ENCODE results near the gene ANK3. TPM values are rescaled to one million over a fixed set of nuclear protein-coding genes. Genes with fewer than 3 reads are reported as not detected.

Gene ANK3
- total and polyA plus RNA-seq, 4 donors, result 101 to 318 (median 146) TPM

DNA sequence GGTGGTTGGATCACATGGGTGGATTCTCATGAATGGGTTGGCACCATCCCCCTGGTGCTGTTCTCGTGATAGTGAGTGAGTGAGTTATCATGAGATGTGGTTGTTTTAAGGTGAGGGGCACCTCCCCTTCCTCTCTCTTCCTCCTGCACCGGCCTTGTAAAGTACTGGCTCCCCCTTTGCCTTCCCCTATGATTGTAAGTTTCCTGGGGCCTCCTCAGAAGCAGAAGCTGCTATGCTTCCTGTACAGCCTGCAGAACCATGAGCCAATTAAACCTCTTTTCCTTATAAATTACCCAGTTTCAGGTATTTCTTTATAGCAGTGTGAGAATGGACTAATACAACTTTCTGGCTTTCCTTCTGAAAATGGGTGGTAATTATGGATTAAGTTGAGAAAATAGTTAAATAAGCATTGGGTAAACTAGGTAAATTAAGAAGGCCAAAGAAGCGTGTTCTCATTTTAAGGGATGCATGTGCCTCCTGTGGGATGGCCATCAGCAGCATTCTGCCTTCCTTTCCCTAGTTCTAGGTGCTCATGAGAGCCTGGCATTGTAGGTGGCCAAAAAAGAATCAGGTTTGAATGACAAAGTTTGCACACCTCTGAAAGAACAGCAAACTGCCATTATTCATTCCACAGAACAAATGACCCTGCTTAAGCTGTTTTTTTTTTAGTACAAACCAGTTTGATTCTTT lies 242.0 kb downstream of the ANK3 start:
- WGBS (ENCODE audit: insufficient coverage), result 100% methylated on average over 1 of the region's 3 CpGs

DNA sequence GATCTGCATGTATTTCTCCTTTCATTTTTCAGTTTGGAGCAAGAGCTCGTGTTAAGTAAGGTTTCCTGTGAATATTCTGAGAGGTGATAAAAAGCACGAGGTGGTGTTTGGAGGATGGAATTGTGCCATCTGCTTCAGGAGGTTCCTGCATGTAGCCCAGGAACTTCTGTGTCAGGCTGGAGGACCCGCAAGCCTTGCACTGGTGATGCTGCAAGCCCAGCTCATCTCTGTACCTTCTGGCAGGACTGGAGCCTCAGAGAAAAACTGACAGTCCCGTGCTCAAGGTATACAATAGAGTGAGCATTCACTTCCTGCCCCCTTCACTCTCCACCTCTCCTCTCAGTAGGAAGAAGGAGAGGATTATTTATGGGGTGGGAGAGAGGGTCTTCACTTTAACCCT lies 242.7 kb downstream of the ANK3 start:
- Histone ChIP-seq H3K27ac (ENCODE audit: low read depth, low read length) (no peak overlapping the region), H3K4me3 (ENCODE audit: low read depth, low read length) (no peak overlapping the region), H3K36me3 (ENCODE audit: control insufficient read depth, insufficient read depth, low read length) (peaks cover 4% of the 10 kb centered on the region), H3K4me1 (ENCODE audit: control insufficient read depth, insufficient read depth, low read length) (no peaks in the 10 kb centered on the region), H3K27me3 (ENCODE audit: control insufficient read depth, insufficient read depth, low read length) (no peaks in the 10 kb centered on the region), H3K9me3 (ENCODE audit: control insufficient read depth, insufficient read depth, low read length) (no peaks in the 10 kb centered on the region)
- 81% methylated on average over 2 of the region's 4 CpGs for WGBS (ENCODE audit: insufficient coverage)
- peak in 1 of 6 donors; percentile 48 for DNase-seq (ENCODE audit: low read depth in 4 of 6, low spot score in 6 of 6)

More for the DNA sequence above, 242.0 kb downstream of the ANK3 start:
- Histone ChIP-seq H3K4me3 (ENCODE audit: low read depth, low read length) (no peak overlapping the region), H3K27ac (ENCODE audit: low read depth, low read length) (no peak overlapping the region), H3K4me1 (ENCODE audit: control insufficient read depth, insufficient read depth, low read length) (no peaks in the 10 kb centered on the region), H3K9me3 (ENCODE audit: control insufficient read depth, insufficient read depth, low read length) (no peaks in the 10 kb centered on the region), H3K36me3 (ENCODE audit: control insufficient read depth, insufficient read depth, low read length) (peaks cover 4% of the 10 kb centered on the region), H3K27me3 (ENCODE audit: control insufficient read depth, insufficient read depth, low read length) (no peaks in the 10 kb centered on the region)
- no peak for DNase-seq (ENCODE audit: low read depth in 4 of 6, low spot score in 6 of 6)

GRCh38 chr10:60144099-60144498 lies 245.6 kb downstream of the ANK3 start:
- no peak overlapping the region for H3K27ac ChIP-seq (ENCODE audit: low read depth, low read length)
- peaks cover 3% of the 10 kb centered on the region for H3K4me1 ChIP-seq (ENCODE audit: control insufficient read depth, insufficient read depth, low read length)
- H3K27me3 ChIP-seq (ENCODE audit: control insufficient read depth, insufficient read depth, low read length), result no peaks in the 10 kb centered on the region
- H3K9me3 ChIP-seq (ENCODE audit: control insufficient read depth, insufficient read depth, low read length), result no peaks in the 10 kb centered on the region
- no CpG with 5 or more reads among the region's 3 CpGs for WGBS (ENCODE audit: insufficient coverage)
- DNase-seq (ENCODE audit: low read depth in 4 of 6, low spot score in 6 of 6), result no peak
- no peaks in the 10 kb centered on the region for H3K36me3 ChIP-seq (ENCODE audit: control insufficient read depth, insufficient read depth, low read length)
- no peak overlapping the region for H3K4me3 ChIP-seq (ENCODE audit: low read depth, low read length)

DNA sequence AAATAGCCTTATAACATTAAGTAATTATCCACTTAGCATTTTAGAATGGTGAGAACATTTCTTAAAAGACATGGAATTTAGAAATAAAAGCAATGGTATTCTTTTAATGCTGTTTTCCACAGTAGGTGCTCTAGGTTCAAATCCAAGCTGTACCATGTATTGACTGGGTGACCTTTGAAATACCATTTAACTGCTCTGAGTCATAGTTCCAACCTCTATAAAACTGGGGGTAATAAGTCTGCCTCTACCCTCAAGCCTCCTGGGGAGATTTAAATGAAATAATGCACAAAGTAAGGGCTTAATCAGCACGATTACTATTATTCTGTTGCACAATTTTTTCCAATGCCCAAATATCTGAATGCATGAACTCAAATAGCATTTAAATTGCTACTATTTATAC lies 246.9 kb downstream of the ANK3 start:
- no CpG with 5 or more reads among the region's 1 CpG for WGBS (ENCODE audit: insufficient coverage)
- no peaks in the 10 kb centered on the region for H3K27me3 ChIP-seq (ENCODE audit: control insufficient read depth, insufficient read depth, low read length)
- H3K27ac ChIP-seq (ENCODE audit: low read depth, low read length), result no peak overlapping the region
- H3K4me1 ChIP-seq (ENCODE audit: control insufficient read depth, insufficient read depth, low read length), result peaks cover 3% of the 10 kb centered on the region
- DNase-seq (ENCODE audit: low read depth in 4 of 6, low spot score in 6 of 6), result no peak
- no peak overlapping the region for H3K4me3 ChIP-seq (ENCODE audit: low read depth, low read length)
- H3K9me3 ChIP-seq (ENCODE audit: control insufficient read depth, insufficient read depth, low read length), result no peaks in the 10 kb centered on the region
- H3K36me3 ChIP-seq (ENCODE audit: control insufficient read depth, insufficient read depth, low read length), result no peaks in the 10 kb centered on the region

GRCh38 chr10:60141896-60142559 lies 247.6 kb downstream of the ANK3 start:
- H3K27ac ChIP-seq (ENCODE audit: low read depth, low read length), result no peak overlapping the region
- H3K9me3 ChIP-seq (ENCODE audit: control insufficient read depth, insufficient read depth, low read length), result no peaks in the 10 kb centered on the region
- DNase-seq (ENCODE audit: low read depth in 4 of 6, low spot score in 6 of 6), result no peak
- H3K4me3 ChIP-seq (ENCODE audit: low read depth, low read length), result no peak overlapping the region
- H3K36me3 ChIP-seq (ENCODE audit: control insufficient read depth, insufficient read depth, low read length), result no peaks in the 10 kb centered on the region
- H3K4me1 ChIP-seq (ENCODE audit: control insufficient read depth, insufficient read depth, low read length), result peaks cover 3% of the 10 kb centered on the region
- WGBS (ENCODE audit: insufficient coverage), result no CpG with 5 or more reads among the region's 7 CpGs
- no peaks in the 10 kb centered on the region for H3K27me3 ChIP-seq (ENCODE audit: control insufficient read depth, insufficient read depth, low read length)

GRCh38 chr10:60140651-60141632 lies 248.7 kb downstream of the ANK3 start:
- H3K9me3 ChIP-seq (ENCODE audit: control insufficient read depth, insufficient read depth, low read length), result no peaks in the 10 kb centered on the region
- H3K4me1 ChIP-seq (ENCODE audit: control insufficient read depth, insufficient read depth, low read length), result peaks cover 3% of the 10 kb centered on the region
- H3K27ac ChIP-seq (ENCODE audit: low read depth, low read length), result peak overlapping the region; percentile 67
- DNase-seq (ENCODE audit: low read depth in 4 of 6, low spot score in 6 of 6), result peak in 2 of 6 donors; percentile 36 to 48
- peak overlapping the region; percentile 32 for H3K4me3 ChIP-seq (ENCODE audit: low read depth, low read length)
- WGBS (ENCODE audit: insufficient coverage), result 11% methylated on average over 6 of the region's 12 CpGs
- H3K27me3 ChIP-seq (ENCODE audit: control insufficient read depth, insufficient read depth, low read length), result no peaks in the 10 kb centered on the region
- H3K36me3 ChIP-seq (ENCODE audit: control insufficient read depth, insufficient read depth, low read length), result no peaks in the 10 kb centered on the region

GRCh38 chr10:60139798-60140566 lies 249.7 kb downstream of the ANK3 start:
- Histone ChIP-seq H3K4me1 (ENCODE audit: control insufficient read depth, insufficient read depth, low read length) (peaks cover 3% of the 10 kb centered on the region), H3K27me3 (ENCODE audit: control insufficient read depth, insufficient read depth, low read length) (no peaks in the 10 kb centered on the region), H3K4me3 (ENCODE audit: low read depth, low read length) (peak overlapping the region; percentile 32), H3K27ac (ENCODE audit: low read depth, low read length) (peak overlapping the region; percentile 67), H3K9me3 (ENCODE audit: control insufficient read depth, insufficient read depth, low read length) (no peaks in the 10 kb centered on the region), H3K36me3 (ENCODE audit: control insufficient read depth, insufficient read depth, low read length) (no peaks in the 10 kb centered on the region)
- DNase-seq (ENCODE audit: low read depth in 4 of 6, low spot score in 6 of 6), result peak in 2 of 6 donors; percentile 13 to 22
- WGBS (ENCODE audit: insufficient coverage), result 12% methylated on average over 5 of the region's 8 CpGs

- no peak overlapping the region for H3K27ac ChIP-seq (ENCODE audit: low read depth, low read length)
- no CpG with 5 or more reads among the region's 3 CpGs for WGBS (ENCODE audit: insufficient coverage)
Observed at GRCh38 chr10:60139290-60139689, 250.4 kb downstream of the ANK3 start.

GRCh38 chr10:60138842-60139241 lies 250.8 kb downstream of the ANK3 start:
- WGBS (ENCODE audit: insufficient coverage), result 33% methylated on average over 4 of the region's 5 CpGs
- no peak for DNase-seq (ENCODE audit: low read depth in 4 of 6, low spot score in 6 of 6)
- Histone ChIP-seq H3K27me3 (ENCODE audit: control insufficient read depth, insufficient read depth, low read length) (no peaks in the 10 kb centered on the region), H3K9me3 (ENCODE audit: control insufficient read depth, insufficient read depth, low read length) (no peaks in the 10 kb centered on the region), H3K4me3 (ENCODE audit: low read depth, low read length) (no peak overlapping the region), H3K27ac (ENCODE audit: low read depth, low read length) (no peak overlapping the region), H3K36me3 (ENCODE audit: control insufficient read depth, insufficient read depth, low read length) (no peaks in the 10 kb centered on the region), H3K4me1 (ENCODE audit: control insufficient read depth, insufficient read depth, low read length) (peaks cover 3% of the 10 kb centered on the region)

More at GRCh38 chr10:60139290-60139689, 250.4 kb downstream of the ANK3 start:
- no peak for DNase-seq (ENCODE audit: low read depth in 4 of 6, low spot score in 6 of 6)
- H3K4me3 ChIP-seq (ENCODE audit: low read depth, low read length), result no peak overlapping the region
- no peaks in the 10 kb centered on the region for H3K27me3 ChIP-seq (ENCODE audit: control insufficient read depth, insufficient read depth, low read length)
- H3K4me1 ChIP-seq (ENCODE audit: control insufficient read depth, insufficient read depth, low read length), result peaks cover 3% of the 10 kb centered on the region
- no peaks in the 10 kb centered on the region for H3K36me3 ChIP-seq (ENCODE audit: control insufficient read depth, insufficient read depth, low read length)
- H3K9me3 ChIP-seq (ENCODE audit: control insufficient read depth, insufficient read depth, low read length), result no peaks in the 10 kb centered on the region
